DMS114 treated with DMSO at 0.1 percent for 48 hours (cell line): ENCODE data around the gene NTN5.

ENCODE experiments used
- DNase-seq: peaks from one replicate; lab custom pipeline; 2025; ENCODE audit not compliant: unreplicated experiment; lab: John Stamatoyannopoulos, UW

Gene NTN5

GRCh38 chr19:48615231-48616040, 57.4 kb downstream of the NTN5 start:
- DNase-seq, result no peak

- DNase-seq, result no peak
These were observed 58.2 kb downstream of the NTN5 start, which contains the start of gene FAM83E for GRCh38 chr19:48614436-48615230. Gene FAM83E (minus strand): TSS chr19:48615076. CDS start chr19:48613372, 1,704 bp downstream.

DNA sequence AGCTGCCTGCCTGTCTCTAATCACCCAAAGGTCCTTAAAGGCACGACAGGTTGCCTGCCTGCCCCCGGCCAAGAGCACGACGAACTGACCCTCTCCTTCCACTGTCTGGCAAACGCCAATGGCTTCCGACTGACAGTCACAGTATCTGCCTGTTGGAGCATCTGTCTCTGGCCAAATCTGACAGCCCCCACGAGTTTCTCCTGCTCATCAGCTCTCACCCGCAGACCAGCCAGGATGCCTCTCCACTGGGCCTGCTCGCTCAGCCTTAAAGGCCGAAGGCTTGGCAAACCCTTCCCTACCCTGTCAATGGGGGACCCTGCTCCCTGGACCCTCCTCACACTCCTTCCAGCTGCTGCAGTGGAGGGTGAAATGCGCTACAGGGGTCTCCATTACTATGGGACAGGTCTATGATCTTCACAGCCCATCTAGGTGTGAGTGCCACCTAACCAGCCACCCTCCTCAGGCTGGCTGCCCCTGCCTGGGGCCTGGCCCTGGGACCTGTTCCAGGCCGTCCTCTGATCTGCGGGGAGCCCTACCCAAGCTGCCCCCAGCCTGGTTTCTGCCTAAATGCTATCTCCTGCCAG, 58.9 kb downstream of the NTN5 start:
- DNase-seq, result no peak

DNA sequence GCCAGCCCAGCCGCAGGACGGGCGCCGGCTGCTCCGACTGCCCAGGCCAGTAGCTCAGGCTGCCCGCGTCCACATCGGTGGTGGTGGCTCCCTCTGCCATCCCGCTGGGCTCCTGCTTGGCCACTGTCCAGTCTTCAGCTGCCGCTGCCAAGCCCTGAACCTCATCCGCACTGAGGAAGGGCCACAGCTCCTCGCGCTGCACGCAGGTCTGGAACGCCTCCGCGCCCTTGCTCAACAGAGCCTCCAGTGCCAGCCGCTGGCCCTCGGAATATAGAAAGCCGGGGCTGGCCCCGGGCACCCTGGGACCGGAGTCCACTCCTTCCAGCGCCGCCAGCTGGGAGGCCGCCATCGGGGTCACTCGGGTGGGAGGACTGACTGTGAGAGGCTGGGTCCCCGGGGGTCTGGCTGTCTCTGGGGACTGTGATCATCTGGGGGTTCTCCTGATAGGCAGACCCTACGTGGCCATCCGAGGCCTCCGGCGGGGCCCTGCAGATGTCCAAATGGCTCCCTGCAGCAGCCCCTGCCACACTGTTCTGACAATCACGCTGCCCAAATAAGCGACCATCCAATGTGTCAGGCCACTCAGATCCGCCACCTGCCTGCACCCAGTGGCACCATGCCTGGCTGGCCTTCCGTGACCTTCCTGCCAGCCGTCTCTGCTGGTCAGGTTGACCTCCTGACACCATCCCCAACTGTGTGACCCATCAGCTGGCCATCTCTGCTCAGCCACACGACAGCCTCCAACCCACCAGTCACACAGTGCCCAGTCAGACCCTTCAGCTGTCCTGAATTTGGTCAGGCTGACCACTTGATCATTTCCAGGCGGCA, 59.6 kb downstream of the NTN5 start:
- no peak for DNase-seq

DNA sequence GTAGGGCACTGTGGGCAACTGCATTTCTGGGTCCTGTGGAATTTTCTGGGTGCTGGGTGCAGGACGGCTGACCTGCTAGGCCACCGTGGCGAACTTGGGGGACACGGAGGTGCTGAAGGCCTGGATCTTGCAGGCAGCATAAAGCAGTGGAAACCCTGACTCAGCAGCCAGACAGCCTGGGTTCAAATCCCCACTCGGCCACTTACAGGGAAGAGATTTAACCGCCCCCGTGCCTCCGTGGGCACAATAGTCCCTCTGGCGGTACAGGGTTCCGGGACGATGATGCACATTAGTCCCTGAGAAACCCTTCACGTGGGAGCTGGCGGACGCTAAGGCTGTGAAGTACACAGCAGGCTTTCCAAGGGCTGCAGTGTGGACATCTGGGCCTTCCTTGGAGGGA, 60.9 kb downstream of the NTN5 start:
- no peak for DNase-seq
